IPS-NIHi11 (cell line): ENCODE measurements around the gene SAMD4A.
A peak's percentile ranks its signal among the peaks of the same experiment; 100 is the strongest.
"Not testable (repeated sequence)": the region's sequence is repeated elsewhere in the genome, so short reads cannot be mapped to it uniquely, and the experiment has no call there.

ENCODE experiments used
- DNase-seq: peaks from one replicate; pipeline ENCODE4 v3.0.0; 2012; ENCODE audit warnings: mixed read lengths, low spot score

The SAMD4A gene

DNA sequence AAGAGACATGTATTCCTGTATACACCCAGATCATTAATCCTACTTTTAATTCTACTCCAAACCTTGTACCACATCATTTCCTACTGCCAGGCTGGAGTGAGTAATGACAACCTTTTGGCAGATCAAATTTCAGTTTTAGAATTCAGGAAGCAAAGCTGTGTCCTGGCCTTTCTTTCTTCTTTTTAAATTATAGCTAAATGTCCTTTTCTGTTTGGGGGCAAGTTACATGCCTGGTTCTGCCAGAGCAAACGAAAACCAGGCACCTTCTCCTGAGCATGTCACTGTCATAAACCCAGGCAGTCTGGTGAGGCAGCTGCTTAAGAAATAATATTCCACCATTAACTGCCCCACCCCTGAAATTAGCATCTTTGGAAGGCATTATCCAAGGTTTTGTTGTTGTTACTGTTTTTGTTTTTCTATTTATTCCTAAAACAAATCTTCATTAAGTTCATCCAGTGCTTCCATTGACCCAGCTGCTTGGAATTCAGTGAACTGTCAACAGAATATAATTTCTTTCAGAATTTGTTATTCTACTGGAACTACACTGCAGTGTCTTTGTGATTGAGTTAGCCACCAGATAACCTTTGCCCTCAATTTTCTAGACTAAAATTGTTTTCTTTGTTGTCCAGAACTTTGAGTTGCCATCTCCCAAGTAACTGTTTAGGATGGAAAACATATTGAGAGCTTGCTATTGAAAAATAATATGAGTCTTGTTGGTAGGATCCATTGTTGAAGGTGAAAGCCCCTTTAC is 33.2 kb downstream of the SAMD4A start:
- no peak for DNase-seq

DNA sequence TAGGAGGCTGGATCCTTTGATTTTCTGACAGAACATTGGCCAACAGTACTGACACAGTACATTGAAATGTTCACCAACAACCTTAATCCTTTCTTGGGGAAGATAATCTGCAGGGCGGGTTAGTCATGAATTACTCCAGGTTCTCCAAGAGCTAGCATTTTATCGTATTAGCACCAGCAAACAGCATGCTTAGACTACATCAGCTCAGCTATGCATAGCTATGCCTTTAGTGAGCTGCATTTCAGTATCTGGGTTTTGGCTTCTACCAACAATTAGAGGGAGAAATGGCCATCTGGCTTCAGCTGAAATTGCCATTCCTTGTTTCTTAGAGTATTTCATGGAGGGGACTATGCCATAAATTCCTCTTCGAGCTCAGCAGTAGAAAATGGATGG is 33.8 kb downstream of the SAMD4A start:
- no peak for DNase-seq

DNA sequence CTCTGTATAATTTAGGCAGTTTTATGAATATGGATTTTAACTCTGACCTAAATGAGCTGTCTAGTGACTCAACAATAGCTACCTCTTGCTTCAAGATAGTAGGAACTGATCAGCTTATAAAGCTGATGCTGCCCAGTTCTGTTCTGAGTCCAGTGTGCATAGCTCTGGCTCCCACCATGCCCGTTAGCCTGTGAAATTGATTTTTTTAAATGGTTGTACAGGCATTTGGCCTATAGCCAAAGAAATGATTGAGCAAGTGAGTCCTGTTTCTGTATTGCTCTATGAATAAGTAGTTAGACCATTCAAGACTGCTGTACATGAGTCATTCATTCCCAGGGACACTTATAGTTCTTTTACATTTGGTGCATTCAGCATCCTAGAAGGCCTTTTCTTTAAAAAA is 36.4 kb downstream of the SAMD4A start:
- DNase-seq = no peak

DNA sequence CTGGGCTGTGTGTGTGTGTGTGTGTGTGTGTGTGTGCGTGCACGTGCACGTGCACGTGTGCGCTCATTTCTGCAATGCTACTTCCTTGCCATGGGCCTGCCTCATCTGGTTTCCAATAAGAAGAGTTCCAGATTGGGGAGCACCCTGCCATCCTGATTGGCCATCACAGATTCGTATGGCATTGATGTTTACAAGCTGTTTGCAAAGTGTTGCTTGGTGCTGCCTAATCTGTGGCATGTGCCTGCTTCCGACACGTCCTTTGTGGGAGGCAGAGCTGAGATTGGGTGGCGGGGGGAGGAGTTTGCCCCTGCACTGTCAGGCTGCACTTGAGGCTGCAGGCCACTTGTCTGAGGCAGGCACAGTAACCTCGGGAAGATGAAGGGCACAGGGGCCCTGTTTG is 39.2 kb downstream of the SAMD4A start:
- peak; percentile 32 for DNase-seq

DNA sequence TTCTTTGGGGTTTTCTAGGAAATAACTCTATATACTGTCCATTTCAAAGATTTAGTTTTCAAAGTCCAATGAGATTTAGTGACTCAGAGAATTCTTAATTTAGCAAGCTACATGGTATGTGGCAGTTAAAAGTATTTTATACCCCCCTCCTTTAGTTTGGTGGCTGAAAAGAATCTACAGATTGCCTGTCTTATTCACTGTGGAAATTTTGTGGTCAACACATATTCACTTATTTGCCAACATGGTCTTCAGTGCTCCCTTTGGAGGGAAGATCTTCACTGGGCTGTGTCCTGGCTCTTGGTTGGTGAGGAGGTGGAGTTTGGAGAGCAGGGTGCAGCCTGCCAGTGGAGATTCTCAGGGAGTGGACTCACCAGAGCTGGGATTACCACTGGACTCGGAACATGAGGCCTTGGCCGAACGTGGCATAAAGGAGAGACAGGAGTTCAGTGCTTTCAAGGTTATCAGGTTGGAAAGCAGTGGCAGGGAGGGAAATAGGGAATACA is 39.8 kb downstream of the SAMD4A start:
- no peak for DNase-seq

DNA sequence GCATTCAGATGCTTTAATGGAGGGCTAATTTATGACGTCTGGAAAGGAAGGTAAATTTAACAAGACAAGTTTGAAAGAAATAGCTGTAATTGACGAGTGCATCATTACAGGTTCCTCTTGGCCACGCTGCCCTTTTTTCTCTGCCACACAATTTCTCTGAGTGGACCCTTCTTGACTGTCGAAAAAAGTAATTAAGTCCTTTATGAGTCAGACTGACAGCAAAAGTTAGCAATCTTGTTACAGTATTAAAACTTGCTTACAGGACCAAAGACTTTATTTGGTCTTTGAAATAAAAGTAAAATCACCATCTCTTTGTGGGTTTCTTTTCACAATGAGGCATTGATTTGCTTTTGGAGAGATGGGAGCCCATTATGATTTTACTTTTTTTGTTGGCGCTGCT is 42.6 kb downstream of the SAMD4A start:
- no peak for DNase-seq

DNA sequence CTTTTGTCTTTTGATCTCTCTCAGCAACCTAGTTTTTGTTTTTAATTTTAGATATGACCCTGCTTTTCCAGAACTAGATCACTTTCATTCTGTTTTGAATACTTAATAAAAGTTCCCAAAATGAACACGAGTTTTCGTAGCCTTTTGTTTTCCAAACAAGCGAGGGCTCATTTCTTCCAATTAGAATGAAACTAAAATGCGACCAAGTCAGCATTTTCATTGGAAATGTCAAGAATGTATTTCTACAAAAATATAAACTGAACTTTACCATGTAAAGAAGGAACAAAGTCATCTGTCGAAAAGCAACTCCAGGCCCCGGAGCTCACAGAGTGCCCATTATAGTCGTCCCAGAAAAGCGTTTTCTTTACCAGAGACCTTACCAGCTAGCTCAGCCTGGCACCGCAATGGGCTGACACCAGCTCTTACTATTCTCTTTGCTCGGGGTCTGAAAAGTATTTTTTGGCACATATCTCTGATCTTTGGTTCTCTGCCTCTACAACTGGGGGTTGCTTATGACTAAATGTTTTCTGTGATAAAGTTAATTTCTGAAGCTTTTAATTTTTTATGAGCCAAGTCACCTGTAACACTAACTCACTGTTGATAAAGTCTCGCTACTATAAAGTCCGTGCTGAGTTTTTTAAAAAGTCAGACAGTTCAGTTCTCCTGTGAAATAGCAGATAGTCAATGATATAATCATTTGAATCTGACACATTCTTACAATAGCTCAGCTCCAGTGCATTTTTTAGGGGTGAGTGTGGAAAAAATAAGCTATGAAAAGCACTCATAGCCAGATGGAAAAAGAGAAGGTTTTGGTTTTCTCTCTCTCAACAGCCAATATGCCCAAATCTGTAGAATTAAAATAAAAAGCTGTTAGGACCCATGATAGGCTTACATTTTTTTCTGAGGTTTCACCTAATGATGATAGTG is 43.4 kb downstream of the SAMD4A start:
- DNase-seq = no peak

DNA sequence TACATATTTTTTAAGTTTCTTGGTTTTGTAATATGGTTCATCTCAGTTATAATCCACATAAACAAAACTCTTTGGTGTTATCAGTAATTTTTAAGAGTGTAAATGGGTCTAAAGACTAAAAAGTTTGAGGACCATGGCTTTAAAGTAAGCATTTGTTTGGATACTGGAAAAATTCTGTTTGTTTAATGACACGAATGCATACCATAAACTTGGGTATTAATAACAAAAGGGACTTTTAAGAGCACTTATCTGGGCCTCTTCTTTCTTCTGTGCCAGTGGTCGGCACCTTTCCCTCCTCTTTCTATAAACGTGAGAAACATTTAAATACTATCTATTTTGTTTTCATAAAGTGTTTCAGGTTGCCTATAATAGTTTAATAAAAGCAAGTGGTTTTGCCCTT is 47.4 kb downstream of the SAMD4A start:
- no peak for DNase-seq

DNA sequence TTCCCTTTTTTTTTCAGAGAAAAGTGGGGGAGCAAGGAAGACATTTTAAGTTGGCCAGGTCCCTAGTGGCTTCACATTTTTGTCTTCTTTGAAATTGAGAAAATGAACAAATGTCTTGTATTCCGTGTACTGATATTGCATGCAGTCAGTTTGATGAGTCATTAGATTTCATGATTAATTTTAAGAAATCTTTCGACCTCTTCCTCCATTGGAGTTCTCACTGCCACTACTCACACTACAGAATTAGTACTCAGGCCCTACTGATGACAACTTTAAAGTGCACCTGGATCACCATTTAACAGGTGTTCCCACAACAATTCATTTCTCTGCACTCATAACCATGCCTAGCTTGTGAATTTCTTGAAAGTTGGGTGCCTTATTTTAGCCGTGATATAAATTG is 50.5 kb downstream of the SAMD4A start:
- no peak for DNase-seq

DNA sequence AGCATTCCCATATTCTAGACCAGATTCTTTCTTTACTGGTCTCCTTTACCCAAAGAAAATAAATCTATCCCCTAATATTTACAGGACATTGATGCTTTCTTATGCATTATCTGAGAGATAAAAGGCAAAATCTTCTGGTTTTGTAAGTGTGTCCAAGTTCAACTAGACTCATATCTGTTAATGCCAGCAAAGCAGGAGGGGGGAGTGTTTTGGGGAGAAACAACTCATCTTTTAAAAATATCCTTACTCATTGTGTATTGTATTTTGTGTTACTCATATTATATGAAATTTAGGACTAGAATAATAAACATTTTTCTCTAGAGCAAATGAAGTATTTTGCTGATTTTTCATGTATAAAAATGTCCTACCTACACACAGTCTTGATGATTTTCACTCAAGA is 54.8 kb downstream of the SAMD4A start:
- DNase-seq = no peak

DNA sequence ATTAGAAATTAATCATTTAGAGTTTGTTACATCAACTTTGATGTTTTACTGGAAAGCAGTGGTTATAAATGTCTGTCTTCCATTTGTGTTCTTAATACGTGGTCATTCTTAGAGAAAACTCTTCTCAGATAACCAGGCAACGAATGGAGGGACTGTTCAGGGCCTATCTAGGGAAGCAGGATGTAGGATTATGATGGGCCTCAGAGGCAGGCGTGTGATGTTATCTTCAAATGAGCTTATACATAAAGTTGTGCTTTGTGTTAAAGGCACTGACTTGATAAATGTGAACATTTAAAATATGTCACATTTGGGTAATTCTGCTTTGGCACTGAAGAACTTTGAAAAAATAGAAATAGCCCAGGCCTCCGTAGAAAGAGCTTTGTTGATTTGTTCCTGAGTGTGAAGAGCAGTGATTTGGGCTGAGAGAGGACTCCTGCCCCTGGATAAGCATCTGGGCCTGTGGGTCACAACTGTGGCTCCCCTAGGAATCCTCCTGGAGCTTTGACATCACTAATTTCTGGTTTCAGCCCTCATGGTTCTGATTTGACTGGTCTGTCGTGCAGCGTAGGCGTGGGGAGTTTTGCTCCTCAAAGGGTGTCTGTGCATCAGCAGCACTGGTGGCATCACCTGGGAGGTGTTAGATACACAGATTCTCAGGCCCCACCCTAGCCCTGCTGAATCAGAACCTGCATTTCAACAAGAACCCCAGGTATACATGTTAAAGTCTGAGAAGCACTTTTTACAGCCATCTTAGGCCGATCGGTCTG is 55.4 kb downstream of the SAMD4A start:
- no peak for DNase-seq

DNA sequence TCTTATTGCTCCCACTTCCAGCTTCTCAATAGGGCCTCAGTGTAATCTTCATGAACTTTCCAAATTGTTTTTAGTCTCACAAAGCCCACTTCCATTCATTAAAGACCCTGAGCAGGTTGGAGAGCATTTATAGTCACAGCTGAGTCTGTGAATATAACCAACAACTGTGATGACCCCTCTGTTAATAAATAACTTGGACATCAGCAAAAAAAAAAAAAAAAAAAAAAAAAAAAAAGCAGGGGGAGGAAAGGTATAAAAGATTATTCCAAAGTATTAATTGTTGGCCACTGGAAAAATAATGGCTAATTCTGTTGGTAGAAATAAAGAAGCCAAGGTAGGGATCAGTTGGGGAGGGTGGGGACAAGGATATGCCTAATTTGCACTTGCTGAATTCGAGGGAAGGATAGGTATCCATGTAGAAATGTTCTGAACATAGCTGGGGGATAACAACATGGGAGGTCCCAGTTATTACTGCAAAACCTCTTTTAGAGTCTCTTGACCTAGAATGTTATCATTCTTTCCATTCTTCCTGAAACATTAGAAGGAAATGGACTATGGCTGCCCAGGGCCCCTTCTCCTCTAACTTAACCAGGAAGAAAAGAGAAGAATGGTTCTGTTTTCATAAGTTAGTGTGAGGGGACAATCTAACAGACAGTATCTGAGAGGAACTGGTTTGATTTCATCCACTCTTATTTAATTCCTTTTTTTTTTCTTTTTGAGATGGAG is 56.5 kb downstream of the SAMD4A start:
- DNase-seq = no peak

DNA sequence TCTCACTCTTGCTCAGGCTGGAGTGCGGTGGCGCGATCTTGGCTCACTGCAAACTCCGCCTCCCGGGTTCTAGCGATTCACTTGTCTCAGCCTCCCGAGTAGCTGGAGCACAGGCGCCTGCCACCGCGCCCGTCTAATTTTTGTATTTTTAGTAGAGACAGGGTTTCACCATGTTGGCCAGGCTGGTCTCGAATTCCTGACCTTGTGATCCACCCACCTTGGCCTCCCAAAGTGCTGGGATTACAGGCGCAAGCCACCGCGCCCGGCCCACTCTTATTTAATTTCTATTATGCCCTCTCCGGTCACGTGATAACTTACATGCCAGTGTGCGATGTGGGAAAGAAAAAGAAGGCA is 57.1 kb downstream of the SAMD4A start:
- DNase-seq = not testable (repeated sequence)

DNA sequence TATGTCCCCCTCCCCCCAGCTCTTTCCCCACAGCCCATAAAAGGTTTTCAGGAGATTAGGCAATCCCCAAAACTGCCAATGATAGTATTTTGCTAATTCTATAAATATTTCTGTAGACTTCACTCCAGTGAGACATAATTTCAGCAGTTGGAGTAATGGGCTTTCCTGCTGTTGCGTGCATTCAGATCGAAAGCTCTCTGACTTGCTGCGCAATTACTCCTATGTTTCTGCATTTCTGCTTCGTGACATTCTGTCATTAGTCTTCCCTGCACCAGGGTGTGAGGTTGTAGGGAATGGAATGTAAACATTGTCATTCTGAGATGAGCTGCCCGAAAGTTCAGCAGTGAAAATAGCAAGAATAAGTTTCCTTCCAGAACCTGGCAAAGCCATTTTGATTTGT is 58.2 kb downstream of the SAMD4A start:
- no peak for DNase-seq

DNA sequence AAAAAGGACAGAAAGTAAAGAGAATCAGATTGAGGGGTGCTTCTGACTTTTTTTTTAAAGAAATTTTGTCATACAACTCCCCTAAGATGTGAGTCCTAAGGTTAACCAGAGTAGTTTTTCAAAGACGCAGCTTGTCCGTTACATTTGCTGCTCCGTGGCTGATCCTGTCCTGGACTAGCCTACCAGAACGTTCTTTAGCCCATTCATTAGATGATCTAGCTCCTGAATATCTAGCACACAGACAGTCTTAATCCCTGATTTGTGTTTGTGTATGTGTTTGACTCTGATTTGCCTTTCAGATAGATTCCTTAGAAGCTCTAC is 60.3 kb downstream of the SAMD4A start:
- DNase-seq = no peak

DNA sequence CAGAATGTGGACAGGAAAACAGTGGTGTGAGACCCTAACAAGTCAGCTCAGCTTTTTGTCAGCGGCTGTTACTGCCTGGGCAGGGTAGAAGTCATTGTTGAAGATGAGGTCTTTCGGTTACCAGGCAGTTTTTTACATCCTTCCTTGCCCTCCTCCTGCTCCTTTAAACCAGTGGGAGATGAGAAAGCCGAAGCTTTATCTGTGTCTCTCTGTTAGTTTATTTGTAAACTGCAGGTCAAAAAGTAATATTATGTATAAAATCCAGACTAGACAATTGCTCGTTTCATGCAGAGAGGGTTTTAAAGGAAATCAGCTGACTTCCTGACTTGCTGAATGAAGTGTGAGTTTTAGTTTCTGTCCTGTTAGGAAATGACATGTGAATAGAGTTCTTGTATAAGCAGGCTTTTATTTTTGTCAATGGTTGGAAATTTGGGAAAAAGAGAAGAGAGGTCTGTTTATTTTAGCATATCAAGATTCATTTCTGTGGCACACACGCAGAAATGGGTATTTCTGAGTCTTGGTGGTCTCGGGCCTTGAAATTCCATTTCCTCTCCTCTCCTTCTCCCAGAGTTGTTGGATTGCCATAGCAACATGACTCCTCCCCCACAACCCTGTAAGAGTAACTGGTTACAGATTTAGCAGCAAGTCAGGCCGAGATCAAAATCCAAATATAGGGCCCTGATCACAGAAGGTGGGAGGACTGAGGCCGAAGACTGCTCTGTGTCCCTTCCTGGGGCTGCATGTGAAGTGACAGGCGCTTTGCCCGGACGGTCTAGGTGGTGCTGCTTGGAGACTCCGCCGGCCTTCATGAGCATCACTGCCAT is 60.8 kb downstream of the SAMD4A start:
- peak; percentile 38 for DNase-seq

DNA sequence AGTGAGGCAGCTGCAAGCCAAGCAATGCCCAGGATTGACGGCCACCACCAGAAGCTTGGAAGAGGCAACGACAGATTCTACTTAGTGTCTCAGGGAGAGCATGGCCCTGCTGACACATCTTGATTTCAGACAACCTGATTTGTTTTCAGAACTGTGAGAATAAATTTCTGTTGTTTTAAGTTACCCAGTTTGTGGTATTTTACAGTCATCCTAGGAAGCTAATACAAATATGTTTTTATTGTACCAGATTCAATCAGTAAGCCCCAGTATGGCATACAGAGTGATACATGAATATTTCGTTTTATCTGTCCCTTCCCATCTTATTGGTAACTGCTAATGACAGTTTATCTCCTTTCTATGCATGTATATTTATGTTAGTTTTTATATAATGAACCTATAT is 62.3 kb downstream of the SAMD4A start:
- no peak for DNase-seq

DNA sequence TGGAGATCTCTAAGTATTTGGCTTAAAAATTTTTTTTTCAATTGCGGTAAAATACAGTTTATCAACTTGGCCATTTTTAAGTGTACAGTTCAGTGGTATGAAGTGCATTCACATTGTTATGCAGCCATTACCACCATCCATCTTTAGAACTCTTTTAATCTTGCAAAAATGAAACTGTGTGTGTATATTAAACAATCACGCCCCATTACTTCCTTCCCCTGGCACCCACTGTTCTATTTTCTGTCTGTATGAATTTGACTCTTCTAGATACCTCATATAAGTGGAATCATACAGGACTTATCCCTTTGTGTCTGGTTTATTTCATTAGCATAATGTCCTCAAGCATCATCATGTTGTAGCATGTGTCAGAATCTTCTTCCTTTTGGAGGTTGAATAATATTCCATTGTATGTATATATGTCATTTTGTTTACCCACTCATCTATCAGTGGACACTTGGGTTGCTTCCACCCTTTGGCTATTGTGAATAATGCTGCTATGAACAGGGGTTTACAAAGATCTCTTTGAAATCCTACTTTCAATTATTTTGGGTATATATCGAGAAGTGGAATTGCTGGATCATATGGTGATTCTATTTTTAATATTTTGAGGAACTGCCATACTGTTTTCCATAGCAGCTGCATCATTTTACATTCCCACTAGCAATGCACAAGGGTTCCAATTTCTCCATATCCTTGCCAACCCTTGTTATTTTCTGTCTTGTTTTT is 62.9 kb downstream of the SAMD4A start:
- no peak for DNase-seq

DNA sequence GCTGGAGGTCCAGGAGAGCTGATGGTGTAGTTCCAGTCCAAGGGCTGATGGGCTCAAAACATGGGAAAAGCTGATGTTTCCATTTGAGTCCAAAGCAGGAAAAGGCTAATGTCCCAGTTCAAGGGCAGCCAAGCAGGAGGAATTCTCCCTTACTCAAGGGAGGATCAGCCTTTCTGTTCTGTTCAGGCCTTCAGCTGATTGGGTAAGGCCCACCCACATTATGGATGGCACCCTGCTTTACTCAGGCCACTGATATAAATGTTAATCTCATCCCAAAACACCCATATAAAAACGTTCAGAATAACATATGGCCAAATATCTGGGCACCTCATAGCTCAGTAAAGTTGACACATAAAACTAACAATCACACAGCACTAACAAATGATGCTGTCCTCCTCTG is 64.1 kb downstream of the SAMD4A start:
- no peak for DNase-seq

DNA sequence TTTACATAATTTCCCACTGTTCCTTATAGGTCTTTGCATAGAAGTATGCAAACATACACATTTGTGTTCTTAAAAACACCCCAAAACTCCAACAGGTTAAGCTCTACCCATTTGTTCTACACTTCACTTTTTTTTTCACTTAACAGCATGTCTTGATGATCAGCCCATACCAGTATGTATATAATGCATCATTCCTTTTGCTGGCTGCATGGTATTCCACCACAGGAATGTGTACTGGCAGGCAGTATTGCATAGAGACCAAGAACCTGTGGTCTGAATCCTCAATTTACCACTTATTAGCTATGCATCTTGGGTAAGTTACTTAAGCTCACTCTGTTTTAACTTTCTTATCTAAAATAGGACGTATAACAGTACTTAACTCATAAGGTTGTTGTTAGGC is 65.5 kb downstream of the SAMD4A start:
- DNase-seq = no peak
